ENCODE results near the gene CATSPERZ. TPM values are rescaled to one million over a fixed set of nuclear protein-coding genes. Genes with fewer than 3 reads are reported as not detected.

The CATSPERZ gene
- total and polyA plus RNA-seq, 2 of the 13 experiments (the other 11 are each of a cell fraction or from before 2014, with no cell fraction given): 0.22 to 0.48 TPM

DNA sequence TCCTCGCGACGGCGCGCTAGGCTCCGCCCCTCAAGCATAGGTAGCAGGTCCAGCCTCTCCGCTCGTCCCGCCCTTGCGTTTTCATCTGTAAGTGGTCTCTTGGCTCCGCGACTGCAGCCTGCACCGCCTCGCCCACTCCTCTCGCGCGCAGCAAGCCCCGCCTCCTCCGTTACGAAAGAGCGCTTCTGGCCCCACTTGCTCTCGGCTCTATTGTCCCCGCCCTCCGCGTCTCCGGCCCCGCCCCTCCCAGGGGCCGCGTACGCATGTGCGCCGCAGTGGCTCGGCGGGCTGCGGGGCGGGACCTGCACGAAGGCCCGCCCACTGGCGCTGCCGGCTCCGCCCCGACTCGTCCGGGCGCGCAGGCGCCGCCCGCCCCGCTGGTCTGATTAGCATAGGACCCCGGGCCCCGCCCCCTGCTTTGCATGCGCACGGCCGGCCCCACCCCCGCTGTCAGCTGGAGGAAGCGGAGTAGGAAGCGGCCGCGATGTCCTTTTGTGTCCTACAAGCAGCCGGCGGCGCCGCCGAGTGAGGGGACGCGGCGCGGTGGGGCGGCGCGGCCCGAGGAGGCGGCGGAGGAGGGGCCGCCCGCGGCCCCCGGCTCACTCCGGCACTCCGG lies 5.0 kb downstream of the CATSPERZ start, which contains the start of gene ESRRA (continued):
- TF ChIP-seq, protein P1, sequence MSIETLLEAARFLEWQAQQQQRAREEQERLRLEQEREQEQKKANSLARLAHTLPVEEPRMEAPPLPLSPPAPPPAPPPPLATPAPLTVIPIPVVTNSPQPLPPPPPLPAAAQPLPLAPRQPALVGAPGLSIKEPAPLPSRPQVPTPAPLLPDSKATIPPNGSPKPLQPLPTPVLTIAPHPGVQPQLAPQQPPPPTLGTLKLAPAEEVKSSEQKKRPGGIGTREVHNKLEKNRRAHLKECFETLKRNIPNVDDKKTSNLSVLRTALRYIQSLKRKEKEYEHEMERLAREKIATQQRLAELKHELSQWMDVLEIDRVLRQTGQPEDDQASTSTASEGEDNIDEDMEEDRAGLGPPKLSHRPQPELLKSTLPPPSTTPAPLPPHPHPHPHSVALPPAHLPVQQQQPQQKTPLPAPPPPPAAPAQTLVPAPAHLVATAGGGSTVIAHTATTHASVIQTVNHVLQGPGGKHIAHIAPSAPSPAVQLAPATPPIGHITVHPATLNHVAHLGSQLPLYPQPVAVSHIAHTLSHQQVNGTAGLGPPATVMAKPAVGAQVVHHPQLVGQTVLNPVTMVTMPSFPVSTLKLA (IDR thresholded peaks at IDR 0.05): 0 out of 2 replicates have a peak, but pooled peaks have one; percentile 7
- TF ChIP-seq ZNF652 (CRISPR knock-in tag; IDR thresholded peaks at IDR 0.05; ENCODE audit: borderline replicate concordance, low read depth): no peak
- TF ChIP-seq ZNF10 (CRISPR knock-in tag; IDR thresholded peaks at IDR 0.05; ENCODE audit: borderline replicate concordance, low read depth): no peak
- TF ChIP-seq, protein P2, sequence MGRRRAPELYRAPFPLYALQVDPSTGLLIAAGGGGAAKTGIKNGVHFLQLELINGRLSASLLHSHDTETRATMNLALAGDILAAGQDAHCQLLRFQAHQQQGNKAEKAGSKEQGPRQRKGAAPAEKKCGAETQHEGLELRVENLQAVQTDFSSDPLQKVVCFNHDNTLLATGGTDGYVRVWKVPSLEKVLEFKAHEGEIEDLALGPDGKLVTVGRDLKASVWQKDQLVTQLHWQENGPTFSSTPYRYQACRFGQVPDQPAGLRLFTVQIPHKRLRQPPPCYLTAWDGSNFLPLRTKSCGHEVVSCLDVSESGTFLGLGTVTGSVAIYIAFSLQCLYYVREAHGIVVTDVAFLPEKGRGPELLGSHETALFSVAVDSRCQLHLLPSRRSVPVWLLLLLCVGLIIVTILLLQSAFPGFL (CRISPR knock-in tag; IDR thresholded peaks at IDR 0.05): no peak
- TF ChIP-seq, protein P3, sequence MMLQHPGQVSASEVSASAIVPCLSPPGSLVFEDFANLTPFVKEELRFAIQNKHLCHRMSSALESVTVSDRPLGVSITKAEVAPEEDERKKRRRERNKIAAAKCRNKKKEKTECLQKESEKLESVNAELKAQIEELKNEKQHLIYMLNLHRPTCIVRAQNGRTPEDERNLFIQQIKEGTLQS (CRISPR knock-in tag; IDR thresholded peaks at IDR 0.05): no peak
- TF ChIP-seq, protein P4, sequence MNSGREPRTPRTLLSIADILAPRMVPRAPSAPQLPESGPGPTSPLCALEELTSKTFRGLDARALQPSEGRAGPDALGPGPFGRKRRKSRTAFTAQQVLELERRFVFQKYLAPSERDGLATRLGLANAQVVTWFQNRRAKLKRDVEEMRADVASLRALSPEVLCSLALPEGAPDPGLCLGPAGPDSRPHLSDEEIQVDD (CRISPR knock-in tag; IDR thresholded peaks at IDR 0.05; ENCODE audit: borderline replicate concordance): no peak
- TF ChIP-seq, protein P5, sequence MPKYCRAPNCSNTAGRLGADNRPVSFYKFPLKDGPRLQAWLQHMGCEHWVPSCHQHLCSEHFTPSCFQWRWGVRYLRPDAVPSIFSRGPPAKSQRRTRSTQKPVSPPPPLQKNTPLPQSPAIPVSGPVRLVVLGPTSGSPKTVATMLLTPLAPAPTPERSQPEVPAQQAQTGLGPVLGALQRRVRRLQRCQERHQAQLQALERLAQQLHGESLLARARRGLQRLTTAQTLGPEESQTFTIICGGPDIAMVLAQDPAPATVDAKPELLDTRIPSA (CRISPR knock-in tag; IDR thresholded peaks at IDR 0.05; ENCODE audit: borderline replicate concordance): no peak
- TF ChIP-seq HES4 (CRISPR knock-in tag; IDR thresholded peaks at IDR 0.05; ENCODE audit: borderline replicate concordance): no peak
- TF ChIP-seq NFYC (CRISPR knock-in tag; IDR thresholded peaks at IDR 0.05): peak; percentile 46
- no peak for TF ChIP-seq SOX6 (IDR thresholded peaks at IDR 0.05)
- TF ChIP-seq SOX6 (CRISPR knock-in tag; IDR thresholded peaks at IDR 0.05): no peak
- TF ChIP-seq MLLT10 (CRISPR knock-in tag; IDR thresholded peaks at IDR 0.05): no peak
- TF ChIP-seq, protein P6, sequence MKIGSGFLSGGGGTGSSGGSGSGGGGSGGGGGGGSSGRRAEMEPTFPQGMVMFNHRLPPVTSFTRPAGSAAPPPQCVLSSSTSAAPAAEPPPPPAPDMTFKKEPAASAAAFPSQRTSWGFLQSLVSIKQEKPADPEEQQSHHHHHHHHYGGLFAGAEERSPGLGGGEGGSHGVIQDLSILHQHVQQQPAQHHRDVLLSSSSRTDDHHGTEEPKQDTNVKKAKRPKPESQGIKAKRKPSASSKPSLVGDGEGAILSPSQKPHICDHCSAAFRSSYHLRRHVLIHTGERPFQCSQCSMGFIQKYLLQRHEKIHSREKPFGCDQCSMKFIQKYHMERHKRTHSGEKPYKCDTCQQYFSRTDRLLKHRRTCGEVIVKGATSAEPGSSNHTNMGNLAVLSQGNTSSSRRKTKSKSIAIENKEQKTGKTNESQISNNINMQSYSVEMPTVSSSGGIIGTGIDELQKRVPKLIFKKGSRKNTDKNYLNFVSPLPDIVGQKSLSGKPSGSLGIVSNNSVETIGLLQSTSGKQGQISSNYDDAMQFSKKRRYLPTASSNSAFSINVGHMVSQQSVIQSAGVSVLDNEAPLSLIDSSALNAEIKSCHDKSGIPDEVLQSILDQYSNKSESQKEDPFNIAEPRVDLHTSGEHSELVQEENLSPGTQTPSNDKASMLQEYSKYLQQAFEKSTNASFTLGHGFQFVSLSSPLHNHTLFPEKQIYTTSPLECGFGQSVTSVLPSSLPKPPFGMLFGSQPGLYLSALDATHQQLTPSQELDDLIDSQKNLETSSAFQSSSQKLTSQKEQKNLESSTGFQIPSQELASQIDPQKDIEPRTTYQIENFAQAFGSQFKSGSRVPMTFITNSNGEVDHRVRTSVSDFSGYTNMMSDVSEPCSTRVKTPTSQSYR (CRISPR knock-in tag; IDR thresholded peaks at IDR 0.05; ENCODE audit: borderline replicate concordance): peak; percentile 21; the same call in 1 of the 2 replicates
- TF ChIP-seq ZNF841 (CRISPR knock-in tag; IDR thresholded peaks at IDR 0.05; ENCODE audit: borderline replicate concordance): no peak
- TF ChIP-seq ARNTL (CRISPR knock-in tag; IDR thresholded peaks at IDR 0.05): 0 out of 2 replicates have a peak, but pooled peaks have one; percentile 5
- TF ChIP-seq MATR3 (CRISPR knock-in tag; IDR thresholded peaks at IDR 0.05): no peak
- TF ChIP-seq MIER2 (CRISPR knock-in tag; IDR thresholded peaks at IDR 0.05): no peak
- TF ChIP-seq, protein P7, sequence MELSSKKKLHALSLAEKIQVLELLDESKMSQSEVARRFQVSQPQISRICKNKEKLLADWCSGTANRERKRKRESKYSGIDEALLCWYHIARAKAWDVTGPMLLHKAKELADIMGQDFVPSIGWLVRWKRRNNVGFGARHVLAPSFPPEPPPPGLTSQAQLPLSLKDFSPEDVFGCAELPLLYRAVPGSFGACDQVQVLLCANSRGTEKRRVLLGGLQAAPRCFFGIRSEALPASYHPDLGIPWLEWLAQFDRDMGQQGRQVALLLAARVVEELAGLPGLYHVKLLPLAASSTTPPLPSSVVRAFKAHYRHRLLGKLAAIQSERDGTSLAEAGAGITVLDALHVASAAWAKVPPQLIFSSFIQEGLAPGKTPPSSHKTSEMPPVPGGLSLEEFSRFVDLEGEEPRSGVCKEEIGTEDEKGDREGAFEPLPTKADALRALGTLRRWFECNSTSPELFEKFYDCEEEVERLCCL (CRISPR knock-in tag; IDR thresholded peaks at IDR 0.05; ENCODE audit: borderline replicate concordance): no peak
- TF ChIP-seq TEAD3 (CRISPR knock-in tag; optimal IDR thresholded peaks at IDR 0.05; ENCODE audit: borderline replicate concordance): no peak
- TF ChIP-seq GATAD2A (CRISPR knock-in tag; IDR thresholded peaks at IDR 0.05): peak; percentile 45; the same call in 1 of the 2 replicates
- no peak for TF ChIP-seq SRSF4 (IDR thresholded peaks at IDR 0.05; ENCODE audit: low read depth, low read length, poor library complexity, severe bottlenecking)

Data from HepG2 (cell line).